Caki2 (cell line): Measurements from ENCODE around the gene RNASEH1. TPM values are rescaled to one million over a fixed set of nuclear protein-coding genes. Genes with fewer than 3 reads are reported as not detected.
"Not testable (repeated sequence)": the region's sequence is repeated elsewhere in the genome, so short reads cannot be mapped to it uniquely, and the experiment has no call there.

Experiments
- DNase-seq: peaks from one replicate; pipeline ENCODE4 v3.0.0-alpha.2; 2015; ENCODE audit warnings: low read depth
- in situ Hi-C: cut with HindIII; loops from 2 replicates; pipeline ENCODE4 v1.10.0; 2016; ENCODE audit warnings: low sequenced_read_pairs, low pct_unique_long_range_greater_than_20kb, mixed read lengths
- total RNA-seq: library from RNA; depleted of rRNA; stranded (reverse); fragments of >200 nt; shearing (Covaris generic); gene quantifications from 2 replicates; pipeline ENCODE4 v1.2.3, GENCODE V29; 2014; ENCODE audit warnings: low replicate concordance

Gene RNASEH1
- total RNA-seq, 1 experiment from 2014 or later, result 23.5 TPM

GRCh38 chr2:3532941-3533340 is 25.2 kb downstream of the RNASEH1 start:
- DNase-seq, result no peak
- in situ Hi-C loops, result no loop called here

GRCh38 chr2:3529316-3530025 is 28.7 kb downstream of the RNASEH1 start:
- no peak for DNase-seq
- in situ Hi-C loops, result no loop called here

- in situ Hi-C loops, result no loop called here
Observed at GRCh38 chr2:3527886-3528785, 30.0 kb downstream of the RNASEH1 start.

GRCh38 chr2:3526871-3527270 is 31.3 kb downstream of the RNASEH1 start:
- no peak for DNase-seq
- in situ Hi-C loops, result no loop called here

More at GRCh38 chr2:3527886-3528785, 30.0 kb downstream of the RNASEH1 start:
- DNase-seq, result no peak

GRCh38 chr2:3523551-3524041 is 34.5 kb downstream of the RNASEH1 start:
- in situ Hi-C loops, result no loop called here
- no peak for DNase-seq

- in situ Hi-C loops, result no loop called here
- no peak for DNase-seq
Observed at GRCh38 chr2:3522961-3523421, 35.1 kb downstream of the RNASEH1 start.

- in situ Hi-C loops, result no loop called here
- no peak for DNase-seq
Observed at GRCh38 chr2:3520591-3520990, 37.5 kb downstream of the RNASEH1 start.

- DNase-seq, result peak; percentile 83
- in situ Hi-C loops, result no loop called here
Observed at GRCh38 chr2:3519255-3520205, 38.6 kb downstream of the RNASEH1 start, which contains the start of gene ADI1. Gene ADI1, minus strand, starts transcription at chr2:3519531. Its CDS starts 44 bp downstream, at chr2:3519487.

GRCh38 chr2:3518496-3519254 is 39.5 kb downstream of the RNASEH1 start:
- in situ Hi-C loops, result no loop called here
- DNase-seq, result peak; percentile 97

- no peak for DNase-seq
- in situ Hi-C loops, result no loop called here
Observed at GRCh38 chr2:3517948-3518495, 40.1 kb downstream of the RNASEH1 start.

GRCh38 chr2:3516831-3517230 is 41.3 kb downstream of the RNASEH1 start:
- in situ Hi-C loops, result no loop called here
- DNase-seq, result no peak

GRCh38 chr2:3515438-3515837 is 42.7 kb downstream of the RNASEH1 start:
- DNase-seq, in situ Hi-C loops: not testable (repeated sequence)

GRCh38 chr2:3513026-3513810 is 44.9 kb downstream of the RNASEH1 start:
- in situ Hi-C loops, result no loop called here
- no peak for DNase-seq

GRCh38 chr2:3512086-3512485 is 46.0 kb downstream of the RNASEH1 start:
- in situ Hi-C loops, result no loop called here
- DNase-seq, result no peak

- in situ Hi-C loops, result no loop called here
- no peak for DNase-seq
Observed at GRCh38 chr2:3505771-3506170, 52.4 kb downstream of the RNASEH1 start.

GRCh38 chr2:3504741-3505140 is 53.4 kb downstream of the RNASEH1 start:
- DNase-seq, result no peak
- in situ Hi-C loops, result no loop called here
